Natural killer cell treated with Interleukin-12 subunit alpha and Interleukin-12 subunit beta and Interleukin-15 and Interleukin-18, amount 100 ng/mL, for 72 hours (primary cell): ENCODE measurements around the gene MYL4. TPM values are rescaled to one million over a fixed set of nuclear protein-coding genes. Genes with fewer than 3 reads are reported as not detected.
"Not testable (repeated sequence)": the region's sequence is repeated elsewhere in the genome, so short reads cannot be mapped to it uniquely, and the experiment has no call there.

Experiments
- ATAC-seq, 2 donors: fragments of 150-1000 bp; cut with Tn5 transposase in 1 of 2; sonication (Bioruptor Pico), chemical (Tn5 transposase) in 1 of 2; 2 replicates each; pipeline ENCODE4 v1.10.0; 2021
- DNase-seq: peaks from one replicate; pipeline ENCODE4 v3.0.0; 2022; ENCODE audit warnings: low spot score
- H3K27ac Mint-ChIP-seq, 2 donors: 1 replicate in 1 of 2; 2 replicates in 1 of 2; pipeline ENCODE4 v1.8.0; 2022; ENCODE audit warnings: mixed read lengths in 2 of 2, mild to moderate bottlenecking in 1 of 2, moderate library complexity in 1 of 2
- H3K27me3 Mint-ChIP-seq, 2 donors: 1 replicate in 1 of 2; 2 replicates in 1 of 2; pipeline ENCODE4 v1.8.0; 2022; ENCODE audit warnings: mixed read lengths in 2 of 2
- H3K36me3 Mint-ChIP-seq: one replicate; pipeline ENCODE4 v1.8.0; 2022; ENCODE audit warnings: mixed read lengths
- H3K4me1 Mint-ChIP-seq, 2 donors: 1 replicate in 1 of 2; 2 replicates in 1 of 2; pipeline ENCODE4 v1.8.0; 2022; ENCODE audit warnings: low read depth in 2 of 2, mixed read lengths in 2 of 2, mild to moderate bottlenecking in 1 of 2
- H3K4me3 Mint-ChIP-seq: one replicate; pipeline ENCODE4 v1.8.0; 2022; ENCODE audit warnings: mixed read lengths
- H3K9me3 Mint-ChIP-seq: 2 replicates; pipeline ENCODE4 v1.8.0; 2022; ENCODE audit warnings: mixed read lengths
- total RNA-seq, 2 donors: library from RNA; stranded (reverse); gene quantifications; one replicate each; pipeline ENCODE4 v1.2.3, GENCODE V29; 2022

The MYL4 gene
- total RNA-seq, 2 donors from 2014 or later: 0.92 to 1.1 TPM

GRCh38 chr17:47250855-47251254 lies 41.7 kb downstream of the MYL4 start:
- DNase-seq (no peak), ATAC-seq (no peak)
- H3K9me3 Mint-ChIP-seq: no peaks in the 10 kb centered on the region
- no peak overlapping the region for H3K27ac Mint-ChIP-seq
- no peaks in the 10 kb centered on the region for H3K36me3 Mint-ChIP-seq
- peaks cover 34 to 39% of the 10 kb centered on the region in 2 donors for H3K27me3 Mint-ChIP-seq
- H3K4me3 Mint-ChIP-seq: no peak overlapping the region
- peaks cover 6 to 9% of the 10 kb centered on the region in 2 donors for H3K4me1 Mint-ChIP-seq

- Mint-ChIP-seq H3K27ac (no peak overlapping the region), H3K36me3 (no peaks in the 10 kb centered on the region), H3K27me3 (peaks cover 34 to 39% of the 10 kb centered on the region in 2 donors), H3K4me3 (no peak overlapping the region), H3K4me1 (peaks cover 6 to 11% of the 10 kb centered on the region in 2 donors), H3K9me3 (no peaks in the 10 kb centered on the region)
- ATAC-seq (no peak), DNase-seq (no peak)
These were observed 42.3 kb downstream of the MYL4 start for GRCh38 chr17:47251421-47251940.

GRCh38 chr17:47252209-47252608 lies 43.1 kb downstream of the MYL4 start:
- Mint-ChIP-seq H3K4me1 (peaks cover 6 to 11% of the 10 kb centered on the region in 2 donors), H3K27me3 (peaks cover 38 to 42% of the 10 kb centered on the region in 2 donors), H3K27ac (no peak overlapping the region), H3K36me3 (no peaks in the 10 kb centered on the region), H3K4me3 (peak overlapping the region; percentile 74), H3K9me3 (no peaks in the 10 kb centered on the region)
- DNase-seq (no peak), ATAC-seq (no peak)

GRCh38 chr17:47252766-47253512 lies 43.8 kb downstream of the MYL4 start:
- Mint-ChIP-seq H3K27ac (no peak overlapping the region), H3K4me1 (peaks cover 13 to 16% of the 10 kb centered on the region in 2 donors), H3K4me3 (peak overlapping the region; percentile 74), H3K36me3 (no peaks in the 10 kb centered on the region), H3K27me3 (peaks cover 45 to 50% of the 10 kb centered on the region in 2 donors), H3K9me3 (no peaks in the 10 kb centered on the region)
- ATAC-seq (no peak), DNase-seq (no peak)

- ATAC-seq: peak; percentile 94 to 96
- peak within 1 kb of the TSS; percentile 89 for H3K4me3 Mint-ChIP-seq
- H3K4me1 Mint-ChIP-seq: peaks cover 19 to 20% of the 10 kb centered on the region in 2 donors
- H3K27me3 Mint-ChIP-seq: peaks cover 48 to 58% of the 10 kb centered on the region in 2 donors
- H3K27ac Mint-ChIP-seq: no peak within 1 kb of the TSS
- DNase-seq: peak; percentile 72
- H3K9me3 Mint-ChIP-seq: no peaks in the 10 kb centered on the region
- H3K36me3 Mint-ChIP-seq: no peaks in the 10 kb centered on the region
These were observed 44.6 kb downstream of the MYL4 start, which contains the start of gene ITGB3 for GRCh38 chr17:47253541-47254402. Gene ITGB3 (plus strand): TSS chr17:47253827. CDS start chr17:47253862, 35 bp downstream.

- DNase-seq (no peak), ATAC-seq (no peak)
- H3K4me1 Mint-ChIP-seq: peaks cover 19 to 21% of the 10 kb centered on the region in 2 donors
- no peak overlapping the region for H3K27ac Mint-ChIP-seq
- H3K36me3 Mint-ChIP-seq: no peaks in the 10 kb centered on the region
- H3K27me3 Mint-ChIP-seq: peaks cover 48 to 60% of the 10 kb centered on the region in 2 donors
- no peaks in the 10 kb centered on the region for H3K9me3 Mint-ChIP-seq
- H3K4me3 Mint-ChIP-seq: peak overlapping the region; percentile 89
These were observed 45.3 kb downstream of the MYL4 start for GRCh38 chr17:47254403-47254943.

- H3K27ac Mint-ChIP-seq: no peak overlapping the region
- no peak overlapping the region for H3K4me3 Mint-ChIP-seq
- peaks cover 19 to 21% of the 10 kb centered on the region in 2 donors for H3K4me1 Mint-ChIP-seq
- ATAC-seq (no peak), DNase-seq (no peak)
- H3K9me3 Mint-ChIP-seq: no peaks in the 10 kb centered on the region
- no peaks in the 10 kb centered on the region for H3K36me3 Mint-ChIP-seq
- peaks cover 39 to 42% of the 10 kb centered on the region in 2 donors for H3K27me3 Mint-ChIP-seq
These were observed 48.6 kb downstream of the MYL4 start for GRCh38 chr17:47257651-47258339.

GRCh38 chr17:47262586-47262985 lies 53.4 kb downstream of the MYL4 start:
- peaks cover 14 to 23% of the 10 kb centered on the region in 2 donors for H3K27me3 Mint-ChIP-seq
- no peaks in the 10 kb centered on the region for H3K9me3 Mint-ChIP-seq
- no peaks in the 10 kb centered on the region for H3K36me3 Mint-ChIP-seq
- H3K4me1 Mint-ChIP-seq: peaks cover 7 to 12% of the 10 kb centered on the region in 2 donors
- no peak overlapping the region for H3K4me3 Mint-ChIP-seq
- DNase-seq (no peak), ATAC-seq (no peak)
- no peak overlapping the region for H3K27ac Mint-ChIP-seq

GRCh38 chr17:47264166-47264565 lies 55.0 kb downstream of the MYL4 start:
- DNase-seq: no peak
- no peak overlapping the region for H3K4me3 Mint-ChIP-seq
- no peak for ATAC-seq
- no peaks in the 10 kb centered on the region for H3K36me3 Mint-ChIP-seq
- H3K9me3 Mint-ChIP-seq: no peaks in the 10 kb centered on the region
- H3K27me3 Mint-ChIP-seq: peaks cover 0 to 13% of the 10 kb centered on the region in 2 donors
- no peak overlapping the region for H3K27ac Mint-ChIP-seq
- no peaks in the 10 kb centered on the region for H3K4me1 Mint-ChIP-seq

GRCh38 chr17:47265983-47266541 lies 56.9 kb downstream of the MYL4 start:
- peak in 1 of 2 donors; percentile 15 for ATAC-seq
- Mint-ChIP-seq H3K36me3 (peaks cover 5% of the 10 kb centered on the region), H3K4me3 (no peak overlapping the region), H3K27ac (no peak overlapping the region), H3K9me3 (no peaks in the 10 kb centered on the region), H3K27me3 (peaks cover 0 to 12% of the 10 kb centered on the region in 2 donors), H3K4me1 (no peaks in the 10 kb centered on the region)
- no peak for DNase-seq

GRCh38 chr17:47266782-47267181 lies 57.6 kb downstream of the MYL4 start:
- ATAC-seq: no peak
- no peak overlapping the region for H3K4me3 Mint-ChIP-seq
- no peaks in the 10 kb centered on the region for H3K9me3 Mint-ChIP-seq
- H3K27me3 Mint-ChIP-seq: peaks cover 0 to 12% of the 10 kb centered on the region in 2 donors
- no peak for DNase-seq
- peaks cover 5% of the 10 kb centered on the region for H3K36me3 Mint-ChIP-seq
- H3K4me1 Mint-ChIP-seq: no peaks in the 10 kb centered on the region
- no peak overlapping the region for H3K27ac Mint-ChIP-seq

- peaks cover 0 to 12% of the 10 kb centered on the region in 2 donors for H3K27me3 Mint-ChIP-seq
- DNase-seq (no peak), ATAC-seq (no peak)
- H3K27ac Mint-ChIP-seq: no peak overlapping the region
- H3K9me3 Mint-ChIP-seq: no peaks in the 10 kb centered on the region
- peaks cover 5% of the 10 kb centered on the region for H3K36me3 Mint-ChIP-seq
- H3K4me1 Mint-ChIP-seq: no peaks in the 10 kb centered on the region
- no peak overlapping the region for H3K4me3 Mint-ChIP-seq
These were observed 58.2 kb downstream of the MYL4 start for GRCh38 chr17:47267354-47267828.

GRCh38 chr17:47268964-47269363 lies 59.8 kb downstream of the MYL4 start:
- H3K4me1 Mint-ChIP-seq, H3K27ac Mint-ChIP-seq, DNase-seq, H3K4me3 Mint-ChIP-seq, H3K36me3 Mint-ChIP-seq, ATAC-seq, H3K9me3 Mint-ChIP-seq: not testable (repeated sequence)
- H3K27me3 Mint-ChIP-seq: peaks cover 0 to 17% of the 10 kb centered on the region in 2 donors
